Fibroblast of lung (primary cell): Measurements from ENCODE around the gene AADAT. TPM values are rescaled to one million over a fixed set of nuclear protein-coding genes. Genes with fewer than 3 reads are reported as not detected.
"Not testable (repeated sequence)": the region's sequence is repeated elsewhere in the genome, so short reads cannot be mapped to it uniquely, and the experiment has no call there.

Source experiments
- DNase-seq, 2 donors: peaks; one replicate each; pipeline versions ENCODE4 v3.0.0 to v3.0.0-alpha.2; 2010; ENCODE audit warnings: low read depth in 2 of 2
- H2AFZ ChIP-seq: 2 replicates; pipeline ENCODE4 v1.5.1; 2012; ENCODE audit warnings: low read length, control low read depth, inconsistent platforms
- H3K27ac ChIP-seq: 2 replicates; pipeline ENCODE4 v1.5.1; 2011; ENCODE audit warnings: low read length, control low read depth; ENCODE audit not compliant: insufficient read depth
- H3K27me3 ChIP-seq: 2 replicates; pipeline ENCODE4 v1.5.1; 2011; ENCODE audit warnings: mild to moderate bottlenecking, low read length; ENCODE audit not compliant: control insufficient read depth, insufficient read depth
- H3K36me3 ChIP-seq: 2 replicates; pipeline ENCODE4 v1.5.1; 2011; ENCODE audit warnings: low read length; ENCODE audit not compliant: control insufficient read depth, insufficient read depth
- H3K4me1 ChIP-seq: 2 replicates; pipeline ENCODE4 v1.5.1; 2011; ENCODE audit warnings: low read length; ENCODE audit not compliant: control insufficient read depth, insufficient read depth; ENCODE audit errors: extremely low read depth
- H3K4me2 ChIP-seq: 2 replicates; pipeline ENCODE4 v1.5.1; 2011; ENCODE audit warnings: low read length, control low read depth; ENCODE audit not compliant: insufficient read depth; ENCODE audit errors: extremely low read depth
- H3K4me3 ChIP-seq, 4 experiments: fragments of 200-600 bp in 1 of 4; sonication (generic) in 1 of 4; replicated peaks in 1 of 4; 2 replicates each; pipeline ENCODE4 v1.5.1; 2011 to 2016; ENCODE audit warnings: low read length in 4 of 4, low read depth in 3 of 4, mild to moderate bottlenecking in 3 of 4, control low read depth in 2 of 4, inconsistent platforms in 1 of 4, mixed read lengths in 1 of 4; ENCODE audit not compliant: insufficient read depth in 1 of 4; ENCODE audit errors: control extremely low read depth in 1 of 4
- H3K79me2 ChIP-seq: 2 replicates; pipeline ENCODE4 v1.5.1; 2012; ENCODE audit warnings: mild to moderate bottlenecking, low read length, inconsistent platforms; ENCODE audit not compliant: control insufficient read depth, insufficient read depth
- H3K9ac ChIP-seq: 2 replicates; pipeline ENCODE4 v1.5.1; 2011; ENCODE audit warnings: mild to moderate bottlenecking, low read length, control low read depth; ENCODE audit not compliant: insufficient read depth
- H3K9me3 ChIP-seq: 2 replicates; pipeline ENCODE4 v1.5.1; 2012; ENCODE audit warnings: low read depth, low read length; ENCODE audit not compliant: control insufficient read depth, insufficient read depth
- H4K20me1 ChIP-seq: 2 replicates; pipeline ENCODE4 v1.5.1; 2011; ENCODE audit warnings: low read length; ENCODE audit not compliant: control insufficient read depth, insufficient read depth; ENCODE audit errors: extremely low read depth
- CTCF ChIP-seq, 2 donors: IDR thresholded peaks in 1 of 2; conservative IDR thresholded peaks in 1 of 2; 1 replicate in 1 of 2; 2 replicates in 1 of 2; pipeline ENCODE4 v1.5.1; 2011 to 2012; ENCODE audit warnings: low read length in 2 of 2, control low read depth in 1 of 2, inconsistent platforms in 1 of 2, low read depth in 1 of 2, mild to moderate bottlenecking in 1 of 2
- EZH2 ChIP-seq: IDR thresholded peaks from 2 replicates; pipeline ENCODE4 v1.5.1; 2012; ENCODE audit warnings: low read length, control low read depth, mild to moderate bottlenecking; ENCODE audit errors: missing control alignments
- polyA plus RNA-seq, 2 donors: library from polyadenylated mRNA; depleted of rRNA in 1 of 2; stranded (reverse) in 1 of 2; unstranded in 1 of 2; fragments of >200 nt; gene quantifications; 2 replicates each; pipeline ENCODE4 v1.2.1, GENCODE V29; 2011 to 2012; ENCODE audit warnings: missing spikeins in 1 of 2
- total RNA-seq: library from RNA; depleted of rRNA; stranded (reverse); fragments of >200 nt; gene quantifications from 2 replicates; pipeline ENCODE4 v1.2.1, GENCODE V29; 2014

The AADAT gene
- total and polyA plus RNA-seq, 2 donors (not counting 1 experiment from before 2014, with no cell fraction given) = 3.5 to 7.6 TPM

- H3K36me3 ChIP-seq = no peaks in the 10 kb centered on the region
- H3K4me1 ChIP-seq = no peaks in the 10 kb centered on the region
- no peak overlapping the region for H2AFZ ChIP-seq
- H3K4me3 ChIP-seq = no peak overlapping the region
- no peak overlapping the region for H3K9ac ChIP-seq
- H3K27me3 ChIP-seq = no peaks in the 10 kb centered on the region
- no peak overlapping the region for H3K27ac ChIP-seq
- H4K20me1 ChIP-seq = no peaks in the 10 kb centered on the region
- DNase-seq = no peak
- no peaks in the 10 kb centered on the region for H3K79me2 ChIP-seq
- TF ChIP-seq EZH2 (no peak), CTCF (conservative IDR thresholded peaks at IDR 0.05 in 1 of 2, IDR thresholded peaks at IDR 0.05 in 1 of 2; ENCODE audit: low read depth in 1 of 2, low read length in 2 of 2) (no peak)
- no peaks in the 10 kb centered on the region for H3K9me3 ChIP-seq
- no peak overlapping the region for H3K4me2 ChIP-seq
These were observed 24.9 kb upstream of the AADAT start for GRCh38 chr4:170114636-170115035.

- not testable (repeated sequence) for H3K9ac ChIP-seq, H3K27ac ChIP-seq, H3K79me2 ChIP-seq, H3K36me3 ChIP-seq, H3K27me3 ChIP-seq, H3K9me3 ChIP-seq, H3K4me3 ChIP-seq, H3K4me2 ChIP-seq, DNase-seq, H2AFZ ChIP-seq, H4K20me1 ChIP-seq, H3K4me1 ChIP-seq
These were observed 24.4 kb upstream of the AADAT start for GRCh38 chr4:170114183-170114582.

- Histone ChIP-seq H3K9me3 (no peaks in the 10 kb centered on the region), H4K20me1 (no peaks in the 10 kb centered on the region), H3K9ac (no peak overlapping the region), H3K4me3 (no peak overlapping the region), H3K4me1 (no peaks in the 10 kb centered on the region), H3K27ac (no peak overlapping the region), H2AFZ (no peak overlapping the region), H3K4me2 (no peak overlapping the region), H3K36me3 (no peaks in the 10 kb centered on the region), H3K79me2 (no peaks in the 10 kb centered on the region), H3K27me3 (no peaks in the 10 kb centered on the region)
- TF ChIP-seq EZH2 = no peak
- TF ChIP-seq CTCF (conservative IDR thresholded peaks at IDR 0.05 in 1 of 2, IDR thresholded peaks at IDR 0.05 in 1 of 2; ENCODE audit: low read depth in 1 of 2, low read length in 2 of 2) = no peak
- DNase-seq = no peak
These were observed 21.8 kb upstream of the AADAT start for GRCh38 chr4:170111546-170111945.
